ENCODE data around the gene GPR12.

The GPR12 gene

GRCh38 chr13:26759907-26760831, at the start of gene GPR12:
GPR12 (minus strand) TSS chr13:26760786; CDS start chr13:26759827, 959 bp downstream.
- in situ Hi-C loops (cut with MboI; ENCODE audit: low sequenced_read_pairs): no loop called here

GRCh38 chr13:26810095-26810494, 49.5 kb upstream of the GPR12 start:
- in situ Hi-C loops (cut with MboI; ENCODE audit: low sequenced_read_pairs): no loop called here

GRCh38 chr13:26806891-26807290, 46.3 kb upstream of the GPR12 start:
- in situ Hi-C loops (cut with MboI; ENCODE audit: low sequenced_read_pairs): no loop called here

GRCh38 chr13:26787961-26788360, 27.4 kb upstream of the GPR12 start:
- in situ Hi-C loops (cut with MboI; ENCODE audit: low sequenced_read_pairs): no loop called here

GRCh38 chr13:26786651-26787295, 26.2 kb upstream of the GPR12 start:
- in situ Hi-C loops (cut with MboI; ENCODE audit: low sequenced_read_pairs): no loop called here

- in situ Hi-C loops (cut with MboI; ENCODE audit: low sequenced_read_pairs): no loop called here
These were observed 25.4 kb upstream of the GPR12 start for GRCh38 chr13:26785838-26786630.

GRCh38 chr13:26784704-26785639, 24.4 kb upstream of the GPR12 start:
- in situ Hi-C loops (cut with MboI; ENCODE audit: low sequenced_read_pairs): no loop called here

- in situ Hi-C loops (cut with MboI; ENCODE audit: low sequenced_read_pairs): no loop called here
These were observed 19.8 kb upstream of the GPR12 start for GRCh38 chr13:26780411-26780810.

GRCh38 chr13:26779321-26779720, 18.7 kb upstream of the GPR12 start:
- in situ Hi-C loops (cut with MboI; ENCODE audit: low sequenced_read_pairs): no loop called here

- in situ Hi-C loops (cut with MboI; ENCODE audit: low sequenced_read_pairs): no loop called here
These were observed 11.9 kb upstream of the GPR12 start for GRCh38 chr13:26772531-26772930.

GRCh38 chr13:26771796-26772195, 11.2 kb upstream of the GPR12 start:
- in situ Hi-C loops (cut with MboI; ENCODE audit: low sequenced_read_pairs): no loop called here

- in situ Hi-C loops (cut with MboI; ENCODE audit: low sequenced_read_pairs): no loop called here
These were observed 2.3 kb upstream of the GPR12 start for GRCh38 chr13:26762745-26763345.

GRCh38 chr13:26760832-26761582, 421 bp upstream of the GPR12 start:
- in situ Hi-C loops (cut with MboI; ENCODE audit: low sequenced_read_pairs): no loop called here

GRCh38 chr13:26759249-26759906, 1.2 kb downstream of the GPR12 start:
- in situ Hi-C loops (cut with MboI; ENCODE audit: low sequenced_read_pairs): no loop called here

GRCh38 chr13:26758496-26759157, 2.0 kb downstream of the GPR12 start:
- in situ Hi-C loops (cut with MboI; ENCODE audit: low sequenced_read_pairs): no loop called here

- in situ Hi-C loops (cut with MboI; ENCODE audit: low sequenced_read_pairs): no loop called here
These were observed 3.6 kb downstream of the GPR12 start for GRCh38 chr13:26756961-26757360.

- in situ Hi-C loops (cut with MboI; ENCODE audit: low sequenced_read_pairs): no loop called here
These were observed 7.9 kb downstream of the GPR12 start for GRCh38 chr13:26752671-26753070.

- in situ Hi-C loops (cut with MboI; ENCODE audit: low sequenced_read_pairs): no loop called here
These were observed 10.7 kb downstream of the GPR12 start for GRCh38 chr13:26749905-26750304.
